K562 (cell line): Measurements from ENCODE around the gene PHF14. TPM values are rescaled to one million over a fixed set of nuclear protein-coding genes. Genes with fewer than 3 reads are reported as not detected.

ENCODE experiments used
- ATAC-seq: fragments of 200-7000 bp; cut with Tn5 transposase; 3 replicates; pipeline ENCODE4 v1.9.1; 2020; ENCODE audit warnings: moderate library complexity
- BruUV-seq: library from RNA; stranded (reverse); fragments of 400-500 nt; replicated peaks from 2 replicates; lab custom pipeline; 2021; lab: Mats Ljungman, UMichigan
- CTCF ChIA-PET: fragments of 300-600 bp; formaldehyde crosslinking; extraction: SDS; loops from one replicate; lab custom pipeline; 2021; ENCODE audit warnings: low intra/inter-chr PET ratio; lab: Yijun Ruan, JAX
- POLR2A ChIA-PET: fragments of 300-600, 350-650 bp; sonication (Branson Sonifier 250); formaldehyde crosslinking; extraction: SDS; loops from one replicate; lab custom pipeline; 2021; ENCODE audit warnings: antibody characterized with exemption, inconsistent platforms; lab: Yijun Ruan, JAX
- DNase-seq, 4 experiments: peaks; one replicate each; pipeline versions ENCODE4 v3.0.0 to v3.0.0-alpha.2; 2011 to 2018; ENCODE audit warnings: low spot score in 3 of 4, mixed read lengths in 3 of 4; ENCODE audit errors: extremely low read depth in 1 of 4
- FAIRE-seq: peaks from 2 replicates; lab custom pipeline; 2011; peaks lifted over from hg19 to GRCh38; lab: Jason Lieb, UNC
- H2AFZ ChIP-seq: 2 replicates; pipeline ENCODE4 v1.6.0; 2011; ENCODE audit warnings: low read depth, low read length, control low read depth, inconsistent platforms
- H3K27ac ChIP-seq: fragments of 200-600 bp; 3 replicates; pipeline ENCODE4 v1.8.0; 2011; ENCODE audit warnings: low read depth, mild to moderate bottlenecking, control low read depth, inconsistent platforms, low read length, moderate library complexity, mixed read lengths; ENCODE audit errors: extremely low read depth
- H3K27me3 ChIP-seq, 2 experiments: fragments of 300-600 bp in 1 of 2; 2 replicates in 1 of 2; 3 replicates in 1 of 2; pipeline versions ENCODE4 v1.6.0 to v1.8.0; 2011; ENCODE audit warnings: inconsistent platforms in 2 of 2, low read length in 2 of 2, mild to moderate bottlenecking in 1 of 2, mixed read lengths in 1 of 2, moderate library complexity in 1 of 2; ENCODE audit not compliant: control insufficient read depth in 2 of 2, insufficient read depth in 2 of 2
- H3K36me3 ChIP-seq: fragments of 300-600 bp; 3 replicates; pipeline ENCODE4 v1.8.0; 2011; ENCODE audit warnings: mild to moderate bottlenecking, low read length, inconsistent platforms; ENCODE audit not compliant: control insufficient read depth, insufficient read depth
- H3K4me1 ChIP-seq, 2 experiments: fragments of 200-600 bp in 1 of 2; replicated peaks in 1 of 2; 2 replicates in 1 of 2; 3 replicates in 1 of 2; pipeline versions ENCODE4 v1.5.1 to v1.8.0; 2011; ENCODE audit warnings: inconsistent platforms in 2 of 2, low read length in 2 of 2, mild to moderate bottlenecking in 1 of 2, mixed read lengths in 1 of 2, moderate library complexity in 1 of 2; ENCODE audit not compliant: control insufficient read depth in 2 of 2, insufficient read depth in 2 of 2
- H3K4me2 ChIP-seq: 2 replicates; pipeline ENCODE4 v1.6.1; 2011; ENCODE audit warnings: low read length, control low read depth, inconsistent platforms, mixed read lengths; ENCODE audit not compliant: insufficient read depth
- H3K4me3 ChIP-seq: fragments of 200-600 bp; sonication (generic), shearing (Covaris generic); 2 replicates; pipeline ENCODE4 v1.5.1; 2016; ENCODE audit warnings: control low read depth, inconsistent platforms
- H3K79me2 ChIP-seq: fragments of 200-600 bp; 3 replicates; pipeline ENCODE4 v1.8.0; 2011; ENCODE audit warnings: low read length, inconsistent platforms; ENCODE audit not compliant: control insufficient read depth, insufficient read depth
- H3K9ac ChIP-seq, 2 experiments: 2 replicates each; pipeline versions ENCODE4 v1.6.0 to v1.6.1; 2011; ENCODE audit warnings: low read depth in 2 of 2, low read length in 2 of 2, control low read depth in 1 of 2, inconsistent platforms in 1 of 2, mild to moderate bottlenecking in 1 of 2, mixed read lengths in 1 of 2; ENCODE audit not compliant: insufficient read depth in 1 of 2
- H3K9me1 ChIP-seq: one replicate; pipeline ENCODE4 v1.6.0; 2011; ENCODE audit warnings: inconsistent platforms, mild to moderate bottlenecking, low read length, moderate library complexity; ENCODE audit not compliant: control insufficient read depth, insufficient read depth
- H3K9me3 ChIP-seq: replicated peaks from 2 replicates; pipeline ENCODE4 v1.5.1; 2011; ENCODE audit warnings: low read depth, low read length, inconsistent platforms; ENCODE audit not compliant: control insufficient read depth, insufficient read depth
- H4K20me1 ChIP-seq: replicated peaks from 2 replicates; pipeline ENCODE4 v1.6.1; 2011; ENCODE audit warnings: low read length, inconsistent platforms, mixed read lengths; ENCODE audit not compliant: control insufficient read depth, insufficient read depth
- CSDE1 ChIP-seq, 2 experiments: fragments of 450-650 bp; IDR thresholded peaks; 2 replicates each; pipeline ENCODE4 v1.6.1; 2016; ENCODE audit warnings: mild to moderate bottlenecking in 1 of 2
- ELF2 ChIP-seq: fragments of 250-450 bp; sonication (Bioruptor Pico); IDR thresholded peaks from 2 replicates; pipeline ENCODE4 v1.5.0; 2021; ENCODE audit warnings: mild to moderate bottlenecking
- MLLT1 ChIP-seq, 2 experiments: fragments of 450-650 bp; IDR thresholded peaks; 2 replicates each; pipeline ENCODE4 v1.6.1; 2016
- MLX ChIP-seq, 2 experiments: fragments of 450-650 bp in 1 of 2; sonication (generic) in 1 of 2; formaldehyde crosslinking; conservative IDR thresholded peaks; 2 replicates each; pipeline versions ENCODE4 v1.4.0 to v1.8.1; 2020 to 2022; ENCODE audit warnings: mild to moderate bottlenecking in 1 of 2, missing genetic modification reagents in 1 of 2
- NCOA2 ChIP-seq, 2 experiments: fragments of 450-650 bp; IDR thresholded peaks; 2 replicates each; pipeline ENCODE4 v1.6.1; 2018; ENCODE audit warnings: mild to moderate bottlenecking in 2 of 2, moderate library complexity in 1 of 2; ENCODE audit not compliant: partially characterized antibody in 2 of 2
- POLR3A ChIP-seq: IDR thresholded peaks from 2 replicates; pipeline ENCODE4 v1.6.1; 2011; ENCODE audit warnings: borderline replicate concordance, mild to moderate bottlenecking, moderate library complexity; ENCODE audit not compliant: insufficient read length, insufficient read depth; ENCODE audit errors: extremely low read depth
- RBFOX2 ChIP-seq: fragments of 200-400 bp; formaldehyde crosslinking; IDR thresholded peaks from 2 replicates; pipeline ENCODE4 v1.6.1; 2017; ENCODE audit warnings: low read depth, mild to moderate bottlenecking, low read length, moderate library complexity
- RBM39 ChIP-seq: fragments of 200-400 bp; formaldehyde crosslinking; optimal IDR thresholded peaks from 2 replicates; pipeline ENCODE3; 2018; ENCODE audit warnings: low read depth, low read length
- ZNF518B ChIP-seq: fragments of 250-450 bp; sonication (Bioruptor Pico); IDR thresholded peaks from 2 replicates; pipeline ENCODE4 v1.5.0; 2021; ENCODE audit warnings: mild to moderate bottlenecking, moderate library complexity
- ZNF639 ChIP-seq, 2 experiments: fragments of 200-800 bp in 1 of 2; sonication (Bioruptor generic) in 1 of 2; sonication (generic) in 1 of 2; formaldehyde crosslinking in 1 of 2; IDR thresholded peaks in 1 of 2; conservative IDR thresholded peaks in 1 of 2; 2 replicates each; pipeline versions ENCODE4 v1.5.0 to v1.6.1; 2016 to 2020; ENCODE audit warnings: missing compliant biosample characterization in 1 of 2, missing genetic modification characterization in 1 of 2, missing genetic modification reagents in 1 of 2
- WGBS: fragments of 100-300 bp; shearing (Covaris generic); methylation state at CpG from one replicate; pipeline ENCODE4 v1.1.6; 2016; ENCODE audit warnings: low coverage, mixed read lengths; ENCODE audit not compliant: insufficient coverage; ENCODE audit errors: missing lambda C conversion rate; 5-methylcytosine and 5-hydroxymethylcytosine counted together
- in situ Hi-C: fragments of 300-500 bp; cut with MboI; formaldehyde crosslinking; loops from 4 replicates; pipeline ENCODE4 v1.15.0; 2018; ENCODE audit warnings: inconsistent platforms, mixed read lengths
- intact Hi-C: fragments of 100-400 bp; cut with micrococcal nuclease; formaldehyde crosslinking; loops from 2 replicates; pipeline ENCODE4 v1.14.2; 2022
- polyA plus RNA-seq, 8 experiments: library from polyadenylated mRNA; depleted of rRNA in 4 of 8; stranded (reverse) in 5 of 8; unstranded in 3 of 8; fragments of >200 nt; fragmentation: Nextera tagmentation in 2 of 8; fragmentation: Illumina TruSeq in 1 of 8; extraction: Ambion mirVana in 2 of 8; extraction: Trizol in 1 of 8; gene quantifications; 2 replicates each; pipeline versions ENCODE4 v1.2.1 to v1.2.3, GENCODE V29; 2011 to 2014; ENCODE audit warnings: inconsistent platforms in 1 of 8, missing spikeins in 1 of 8
- total RNA-seq, 7 experiments: library from RNA; depleted of rRNA in 6 of 7; stranded (reverse); fragments of >200 nt in 6 of 7; fragmentation: Illumina TruSeq in 2 of 7; extraction: Trizol in 2 of 7; gene quantifications; 2 replicates each; pipeline versions ENCODE4 v1.2.1 to v1.2.3, GENCODE V29; 2011 to 2021; ENCODE audit warnings: low replicate concordance in 1 of 7

The PHF14 gene
- total and polyA plus RNA-seq, 9 of the 15 experiments (the other 6 are each of a cell fraction or from before 2014, with no cell fraction given): 27.5 to 67.6 (median 41.4) TPM

GRCh38 chr7:11206177-11206899 lies 232.7 kb downstream of the PHF14 start:
- no TSS peak for BruUV-seq
- intact Hi-C loops: no loop called here
- Histone ChIP-seq H3K27ac (no peak overlapping the region), H3K4me3 (no peak overlapping the region), H4K20me1 (no peaks in the 10 kb centered on the region), H3K27me3 (peaks cover 9 to 15% of the 10 kb centered on the region in 2 experiments; a peak in 3 of 5 replicates), H3K9me1 (no peaks in the 10 kb centered on the region), H3K36me3 (no peaks in the 10 kb centered on the region), H3K4me1 (no peaks in the 10 kb centered on the region), H2AFZ (no peak overlapping the region), H3K9ac (no peak overlapping the region), H3K9me3 (no peaks in the 10 kb centered on the region), H3K79me2 (no peaks in the 10 kb centered on the region), H3K4me2 (no peak overlapping the region)
- WGBS: 0% methylated on average over 4 of the region's 4 CpGs
- in situ Hi-C loops: no loop called here
- no peak for DNase-seq
- ATAC-seq: no peak
- POLR2A ChIA-PET: no interaction called here
- CTCF ChIA-PET: no interaction called here
- no peak for FAIRE-seq
- TF ChIP-seq CSDE1 (IDR thresholded peaks at IDR 0.05): no peak
- TF ChIP-seq ELF2 (CRISPR knock-in tag): no peak
- TF ChIP-seq MLLT1 (IDR thresholded peaks at IDR 0.05): no peak
- no peak for TF ChIP-seq NCOA2 (IDR thresholded peaks at IDR 0.05; ENCODE audit: partially characterized antibody in 2 of 2)
- no peak for TF ChIP-seq ZNF639 (CRISPR knock-in tag; conservative IDR thresholded peaks at IDR 0.05 in 1 of 2, IDR thresholded peaks at IDR 0.05 in 1 of 2)
- no peak for TF ChIP-seq RBM39
- no peak for TF ChIP-seq RBFOX2
- TF ChIP-seq ZNF518B (CRISPR knock-in tag): no peak
- no peak for TF ChIP-seq POLR3A
- no peak for TF ChIP-seq MLX (CRISPR knock-in tag; conservative IDR thresholded peaks at IDR 0.05)
